HL-60 (cell line): ENCODE measurements around the gene ADAMTS7.
"Not testable (repeated sequence)": the region's sequence is repeated elsewhere in the genome, so short reads cannot be mapped to it uniquely, and the experiment has no call there.

ENCODE experiments used
- DNase-seq, 2 experiments: peaks; one replicate each; pipeline ENCODE4 v3.0.0-alpha.2; 2010 to 2020; ENCODE audit warnings: low read depth in 1 of 2, low spot score in 1 of 2
- H3K27ac ChIP-seq: fragments of 250-450 bp; sonication (Bioruptor Pico); replicated peaks from 2 replicates; pipeline ENCODE4 v1.5.1; 2020; ENCODE audit warnings: mild to moderate bottlenecking, moderate library complexity
- H3K27me3 ChIP-seq: fragments of 250-450 bp; sonication (Bioruptor Pico); 2 replicates; pipeline ENCODE4 v1.5.1; 2021; ENCODE audit warnings: mild to moderate bottlenecking, moderate library complexity; ENCODE audit not compliant: insufficient read depth, poor library complexity, severe bottlenecking
- H3K4me3 ChIP-seq: replicated peaks from 2 replicates; pipeline ENCODE4 v1.5.1; 2011; ENCODE audit warnings: mild to moderate bottlenecking, control low read depth, low read length; ENCODE audit not compliant: insufficient read depth
- GABPA ChIP-seq: IDR thresholded peaks from 2 replicates; pipeline ENCODE4 v1.6.1; 2012; ENCODE audit warnings: low read depth
- POLR2AphosphoS5 ChIP-seq: IDR thresholded peaks from 2 replicates; pipeline ENCODE4 v1.6.1; 2012; ENCODE audit warnings: low read depth
- SPI1 ChIP-seq: IDR thresholded peaks from 2 replicates; pipeline ENCODE4 v1.6.1; 2012; ENCODE audit warnings: low read depth, mild to moderate bottlenecking, borderline replicate concordance
- TF ChIP-seq, protein P1 (sequence below): IDR thresholded peaks from 2 replicates; pipeline ENCODE4 v1.6.1; 2012; ENCODE audit warnings: low read depth; ENCODE audit not compliant: insufficient replicate concordance
- TF ChIP-seq, protein P2 (sequence below): IDR thresholded peaks from one replicate; pipeline ENCODE4 v1.5.1; 2011; ENCODE audit warnings: low read length, control low read depth, inconsistent platforms; ENCODE audit not compliant: insufficient read depth

Gene ADAMTS7

DNA sequence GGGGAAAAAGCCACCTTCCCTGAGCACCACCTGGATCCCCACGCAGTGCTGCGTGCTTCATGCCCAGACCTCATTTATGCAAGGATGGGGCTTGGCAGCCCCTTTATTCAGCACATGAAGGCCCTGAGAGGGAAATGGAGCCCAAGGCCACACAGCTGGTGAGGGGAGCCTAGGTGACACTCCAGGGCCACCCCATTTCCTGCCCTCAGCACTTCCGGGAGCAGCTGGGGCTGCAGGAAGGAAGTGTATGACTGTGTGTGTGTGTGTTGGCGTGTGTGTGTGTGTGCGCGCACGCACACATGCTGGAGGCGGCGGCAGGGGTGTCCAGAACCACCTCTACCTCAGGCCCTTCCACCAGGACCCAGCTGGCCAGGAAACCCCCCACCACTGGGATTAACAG lies 49.8 kb downstream of the ADAMTS7 start:
- TF ChIP-seq GABPA (peak; percentile 60), SPI1 (peak; percentile 29; the same call in 1 of the 2 replicates)
- not testable (repeated sequence) for H3K27ac ChIP-seq, H3K27me3 ChIP-seq, H3K4me3 ChIP-seq
- peak; percentile 19 to 55 for DNase-seq

DNA sequence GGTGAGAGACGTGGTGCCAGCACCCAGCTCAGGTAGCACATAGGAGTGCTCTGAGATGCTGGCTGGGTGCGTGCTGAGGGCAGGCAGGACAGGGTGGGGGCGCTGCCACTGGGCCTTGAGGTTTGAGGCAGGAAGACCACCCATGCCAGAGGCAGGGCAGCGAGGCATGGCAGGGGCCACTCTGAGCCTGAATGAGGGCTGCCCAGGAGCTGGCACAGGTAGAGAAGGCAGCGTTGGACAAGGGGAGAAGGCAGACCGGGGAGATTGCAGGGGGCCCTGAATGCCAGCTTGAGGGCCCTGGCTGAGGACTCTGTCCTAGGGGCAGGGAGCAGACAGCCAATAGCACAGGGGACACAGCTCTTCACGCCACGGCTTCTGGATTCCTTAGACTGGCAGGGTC lies 50.2 kb downstream of the ADAMTS7 start:
- Histone ChIP-seq H3K27ac (no peak overlapping the region), H3K4me3 (no peak overlapping the region), H3K27me3 (no peaks in the 10 kb centered on the region)
- TF ChIP-seq, protein P1, sequence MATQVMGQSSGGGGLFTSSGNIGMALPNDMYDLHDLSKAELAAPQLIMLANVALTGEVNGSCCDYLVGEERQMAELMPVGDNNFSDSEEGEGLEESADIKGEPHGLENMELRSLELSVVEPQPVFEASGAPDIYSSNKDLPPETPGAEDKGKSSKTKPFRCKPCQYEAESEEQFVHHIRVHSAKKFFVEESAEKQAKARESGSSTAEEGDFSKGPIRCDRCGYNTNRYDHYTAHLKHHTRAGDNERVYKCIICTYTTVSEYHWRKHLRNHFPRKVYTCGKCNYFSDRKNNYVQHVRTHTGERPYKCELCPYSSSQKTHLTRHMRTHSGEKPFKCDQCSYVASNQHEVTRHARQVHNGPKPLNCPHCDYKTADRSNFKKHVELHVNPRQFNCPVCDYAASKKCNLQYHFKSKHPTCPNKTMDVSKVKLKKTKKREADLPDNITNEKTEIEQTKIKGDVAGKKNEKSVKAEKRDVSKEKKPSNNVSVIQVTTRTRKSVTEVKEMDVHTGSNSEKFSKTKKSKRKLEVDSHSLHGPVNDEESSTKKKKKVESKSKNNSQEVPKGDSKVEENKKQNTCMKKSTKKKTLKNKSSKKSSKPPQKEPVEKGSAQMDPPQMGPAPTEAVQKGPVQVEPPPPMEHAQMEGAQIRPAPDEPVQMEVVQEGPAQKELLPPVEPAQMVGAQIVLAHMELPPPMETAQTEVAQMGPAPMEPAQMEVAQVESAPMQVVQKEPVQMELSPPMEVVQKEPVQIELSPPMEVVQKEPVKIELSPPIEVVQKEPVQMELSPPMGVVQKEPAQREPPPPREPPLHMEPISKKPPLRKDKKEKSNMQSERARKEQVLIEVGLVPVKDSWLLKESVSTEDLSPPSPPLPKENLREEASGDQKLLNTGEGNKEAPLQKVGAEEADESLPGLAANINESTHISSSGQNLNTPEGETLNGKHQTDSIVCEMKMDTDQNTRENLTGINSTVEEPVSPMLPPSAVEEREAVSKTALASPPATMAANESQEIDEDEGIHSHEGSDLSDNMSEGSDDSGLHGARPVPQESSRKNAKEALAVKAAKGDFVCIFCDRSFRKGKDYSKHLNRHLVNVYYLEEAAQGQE = no peak
- TF ChIP-seq POLR2AphosphoS5 (no peak), SPI1 (no peak), GABPA (no peak)
- TF ChIP-seq, protein P2, sequence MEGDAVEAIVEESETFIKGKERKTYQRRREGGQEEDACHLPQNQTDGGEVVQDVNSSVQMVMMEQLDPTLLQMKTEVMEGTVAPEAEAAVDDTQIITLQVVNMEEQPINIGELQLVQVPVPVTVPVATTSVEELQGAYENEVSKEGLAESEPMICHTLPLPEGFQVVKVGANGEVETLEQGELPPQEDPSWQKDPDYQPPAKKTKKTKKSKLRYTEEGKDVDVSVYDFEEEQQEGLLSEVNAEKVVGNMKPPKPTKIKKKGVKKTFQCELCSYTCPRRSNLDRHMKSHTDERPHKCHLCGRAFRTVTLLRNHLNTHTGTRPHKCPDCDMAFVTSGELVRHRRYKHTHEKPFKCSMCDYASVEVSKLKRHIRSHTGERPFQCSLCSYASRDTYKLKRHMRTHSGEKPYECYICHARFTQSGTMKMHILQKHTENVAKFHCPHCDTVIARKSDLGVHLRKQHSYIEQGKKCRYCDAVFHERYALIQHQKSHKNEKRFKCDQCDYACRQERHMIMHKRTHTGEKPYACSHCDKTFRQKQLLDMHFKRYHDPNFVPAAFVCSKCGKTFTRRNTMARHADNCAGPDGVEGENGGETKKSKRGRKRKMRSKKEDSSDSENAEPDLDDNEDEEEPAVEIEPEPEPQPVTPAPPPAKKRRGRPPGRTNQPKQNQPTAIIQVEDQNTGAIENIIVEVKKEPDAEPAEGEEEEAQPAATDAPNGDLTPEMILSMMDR = no peak
- no peak for DNase-seq

DNA sequence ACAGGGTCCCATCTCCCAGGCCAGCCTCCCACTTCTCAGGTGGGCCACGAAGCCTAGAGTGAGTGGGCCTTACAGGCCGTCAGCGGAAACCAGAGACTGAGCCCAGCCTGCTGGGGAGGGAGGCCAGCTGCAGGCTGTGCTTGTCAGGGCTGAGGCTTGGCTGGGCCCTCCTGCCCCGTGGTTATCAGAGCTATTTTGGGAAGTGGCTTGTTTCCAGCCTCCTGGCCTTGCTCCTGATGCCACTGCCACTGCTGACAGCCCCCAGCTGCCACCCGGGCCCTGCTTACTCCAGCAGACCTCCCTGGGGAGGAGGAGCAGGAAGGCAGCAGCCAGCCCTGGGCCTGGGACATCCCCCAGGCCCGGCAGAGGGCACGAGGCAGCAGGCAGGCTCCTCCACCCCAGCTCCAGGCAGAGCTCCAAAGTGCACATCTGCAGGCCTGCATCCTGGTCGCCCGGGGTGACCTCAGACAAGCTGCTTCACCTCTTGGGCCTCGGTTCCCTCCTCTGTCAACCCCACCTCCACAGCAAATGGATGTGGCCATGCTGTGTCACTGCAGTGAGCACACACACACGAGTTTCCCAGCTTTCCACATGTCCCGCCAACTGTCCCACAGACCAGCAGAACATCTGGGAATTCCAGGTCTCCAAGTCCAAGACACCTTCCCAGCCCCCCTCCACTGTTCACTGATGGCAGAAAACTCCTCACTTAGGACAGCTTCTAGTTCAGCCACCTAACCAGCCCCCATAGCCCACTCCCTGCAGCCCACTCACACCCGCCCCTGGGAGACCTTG lies 51.0 kb downstream of the ADAMTS7 start:
- not testable (repeated sequence) for DNase-seq, H3K27me3 ChIP-seq, H3K4me3 ChIP-seq, H3K27ac ChIP-seq

DNA sequence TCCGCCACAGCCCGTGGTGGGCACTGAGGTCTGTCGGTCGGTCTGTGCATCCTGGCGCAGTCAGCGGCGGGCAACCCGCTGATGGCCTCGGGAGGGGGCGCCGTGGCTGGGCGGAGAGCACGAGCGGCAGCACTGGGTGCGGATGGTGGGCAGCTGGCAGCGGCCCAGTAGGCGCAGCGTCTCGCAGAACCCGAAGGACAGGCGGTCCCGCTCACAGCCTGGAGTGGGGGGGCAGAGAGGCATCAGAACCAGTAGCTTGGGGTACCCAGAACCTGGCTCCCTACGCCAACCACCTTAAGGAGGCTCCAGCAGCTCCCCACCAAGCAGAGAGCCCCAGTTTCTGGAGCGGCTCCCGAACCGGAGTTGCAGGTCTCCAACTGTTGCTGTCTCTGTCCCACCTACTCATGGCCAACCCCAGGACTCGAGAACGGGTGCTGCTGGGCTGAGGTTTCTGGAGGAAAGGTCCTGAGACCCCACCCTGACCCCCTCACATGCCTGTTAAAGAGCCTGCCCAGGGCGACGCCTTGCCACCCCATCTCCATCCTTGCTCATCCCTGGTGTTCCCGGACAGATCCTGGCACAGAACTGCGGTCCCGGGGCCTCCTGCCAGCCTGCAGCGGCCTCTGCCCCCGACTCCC lies 51.8 kb downstream of the ADAMTS7 start:
- H3K4me3 ChIP-seq, H3K27ac ChIP-seq: not testable (repeated sequence)

DNA sequence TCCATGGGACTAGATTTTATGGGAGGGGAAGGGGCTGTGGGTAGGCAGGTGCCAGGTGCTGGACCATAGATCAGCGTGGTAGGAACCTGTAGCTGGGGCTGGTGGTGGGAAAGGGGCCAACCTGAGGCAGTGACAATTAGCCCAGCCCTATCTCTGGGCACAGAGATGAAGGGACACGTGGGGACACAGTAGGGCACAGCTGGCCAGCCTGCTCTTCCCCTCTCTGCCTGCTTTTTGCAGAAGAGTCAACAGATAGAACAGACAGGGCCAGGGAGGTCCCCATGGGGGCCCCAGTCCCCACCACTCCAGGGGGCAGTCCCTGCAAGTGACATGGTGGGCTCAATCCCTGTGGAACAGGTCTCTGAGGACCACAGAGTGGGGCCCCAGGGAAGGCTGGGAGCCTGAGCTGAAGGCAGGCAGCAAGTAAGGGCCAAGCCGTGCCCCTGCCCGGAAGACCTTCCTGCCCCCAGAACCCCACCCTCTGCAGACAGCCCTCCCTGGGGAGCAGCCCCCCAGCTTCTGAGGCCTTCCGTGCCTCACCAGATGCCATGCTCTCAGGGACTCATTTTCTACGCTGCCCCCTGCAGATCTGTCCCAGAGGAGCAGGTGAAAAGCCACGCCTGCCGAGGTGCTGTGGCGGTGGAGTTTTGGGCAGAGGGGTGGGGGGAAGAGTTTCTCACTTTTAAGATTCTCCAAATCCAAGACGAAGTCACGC lies 52.6 kb downstream of the ADAMTS7 start:
- not testable (repeated sequence) for H3K27me3 ChIP-seq, H3K4me3 ChIP-seq, H3K27ac ChIP-seq, DNase-seq

More for the DNA sequence above, 51.8 kb downstream of the ADAMTS7 start:
- not testable (repeated sequence) for H3K27me3 ChIP-seq, DNase-seq

DNA sequence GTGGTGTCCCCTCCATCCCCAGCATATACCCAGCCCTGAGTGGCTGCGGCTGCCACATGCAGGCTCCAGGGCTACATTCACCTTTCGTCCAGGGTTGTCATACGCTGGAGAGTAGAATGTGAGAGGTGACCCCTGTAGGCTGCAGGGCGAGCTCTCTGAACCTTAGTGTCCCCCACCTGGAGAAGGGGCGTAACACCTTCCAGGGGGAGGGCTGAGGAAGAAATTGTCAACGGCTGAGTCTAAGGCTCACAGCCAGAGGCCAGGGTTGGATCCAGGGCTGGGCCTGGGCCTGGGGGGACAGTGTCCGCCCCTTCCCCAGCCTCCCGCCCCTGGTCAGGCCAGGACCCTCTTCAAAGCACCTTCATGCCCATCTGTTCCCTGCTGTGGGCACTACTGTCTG lies 53.2 kb downstream of the ADAMTS7 start:
- not testable (repeated sequence) for H3K27me3 ChIP-seq, H3K27ac ChIP-seq, H3K4me3 ChIP-seq, DNase-seq

DNA sequence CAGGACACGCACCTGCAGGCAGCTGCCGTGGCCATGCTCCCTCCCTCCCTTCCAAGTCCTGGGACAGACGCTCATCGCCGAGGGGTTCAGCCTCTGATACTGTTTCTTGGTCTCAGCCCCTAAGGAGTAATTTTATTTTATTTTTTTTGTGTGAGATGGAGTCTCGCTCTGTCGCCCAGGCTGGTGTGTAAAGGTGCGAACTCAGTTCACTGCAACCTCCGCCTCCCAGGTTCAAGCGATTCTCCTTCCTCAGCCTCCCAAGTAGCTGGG lies 53.7 kb downstream of the ADAMTS7 start:
- H3K27ac ChIP-seq = no peak overlapping the region

More for the DNA sequence above, 53.7 kb downstream of the ADAMTS7 start:
- H3K27me3 ChIP-seq = no peaks in the 10 kb centered on the region
- no peak for DNase-seq
- H3K4me3 ChIP-seq = no peak overlapping the region
- TF ChIP-seq SPI1 = no peak
- no peak for TF ChIP-seq GABPA
- TF ChIP-seq, protein P2 = no peak
- TF ChIP-seq POLR2AphosphoS5 = no peak
- TF ChIP-seq, protein P1 = no peak
